Measurements from ENCODE around the gene ZKSCAN8. TPM values are rescaled to one million over a fixed set of nuclear protein-coding genes. Genes with fewer than 3 reads are reported as not detected.
"Not testable (repeated sequence)": the region's sequence is repeated elsewhere in the genome, so short reads cannot be mapped to it uniquely, and the experiment has no call there.

The ZKSCAN8 gene
- total RNA-seq, 2 experiments from 2014 or later, result 14.4 to 16.5 TPM

GRCh38 chr6:28122283-28122682 is 19.4 kb upstream of the ZKSCAN8 start:
- H3K9me3 Mint-ChIP-seq; intact Hi-C loops (cut with micrococcal nuclease); H3K27ac Mint-ChIP-seq; H3K4me3 Mint-ChIP-seq; DNase-seq; H3K27me3 Mint-ChIP-seq: not testable (repeated sequence)
- POLR2A ChIA-PET, result interaction anchor here (1.0 to 1.4 kb wide), 2 partner anchors 16 to 17 kb away, joined by 3 read pairs; no protein-coding TSS in a partner anchor
- Mint-ChIP-seq H3K36me3 (peaks cover 24% of the 10 kb centered on the region), H3K4me1 (ENCODE audit: low read depth) (peaks cover 23% of the 10 kb centered on the region)
- CTCF ChIA-PET, result interaction anchor here (1.2 to 1.4 kb wide), 2 partner anchors 20 to 234 kb away, joined by 3 to 6 read pairs; no protein-coding TSS in a partner anchor

- ChIA-PET CTCF (interaction anchor here (0.7 to 3.0 kb wide), 5 partner anchors 15 to 231 kb away, joined by 3 to 16 read pairs (median 7); partner anchors contain the start of genes ZKSCAN3 and ZKSCAN8), POLR2A (interaction anchor here (0.6 to 2.0 kb wide), 6 partner anchors 10 to 241 kb away, joined by 3 to 10 read pairs (median 4); partner anchors contain the start of genes ZKSCAN4 and ZKSCAN8)
- H3K27me3 Mint-ChIP-seq, result no peaks in the 10 kb centered on the region
- no peaks in the 10 kb centered on the region for H3K9me3 Mint-ChIP-seq
- peaks cover 28% of the 10 kb centered on the region for H3K36me3 Mint-ChIP-seq
- intact Hi-C loops (cut with micrococcal nuclease), result loop anchor here (1.0 to 2.0 kb wide), 2 partner anchors 16 to 20 kb away; partner anchors contain the start of gene ZKSCAN8
- peak; percentile 84 for DNase-seq
- H3K27ac Mint-ChIP-seq, result peak within 1 kb of the TSS; percentile 91
- peaks cover 35% of the 10 kb centered on the region for H3K4me1 Mint-ChIP-seq (ENCODE audit: low read depth)
- peak within 1 kb of the TSS; percentile 91 for H3K4me3 Mint-ChIP-seq
Measured at GRCh38 chr6:28124350-28124970, 17.2 kb upstream of the ZKSCAN8 start, which contains the start of gene ZSCAN16. Gene ZSCAN16, plus strand, starts transcription at chr6:28124609. Its CDS starts 835 bp downstream, at chr6:28125444.

GRCh38 chr6:28124971-28125353 is 16.7 kb upstream of the ZKSCAN8 start:
- intact Hi-C loops (cut with micrococcal nuclease), result loop anchor here (1.0 to 2.0 kb wide), 2 partner anchors 16 to 21 kb away; partner anchors contain the start of gene ZKSCAN8
- no peaks in the 10 kb centered on the region for H3K9me3 Mint-ChIP-seq
- H3K4me1 Mint-ChIP-seq (ENCODE audit: low read depth), result peaks cover 38% of the 10 kb centered on the region
- H3K4me3 Mint-ChIP-seq, result peak overlapping the region; percentile 91
- ChIA-PET POLR2A (interaction anchor here (0.7 to 2.0 kb wide), 5 partner anchors 10 to 240 kb away, joined by 3 to 10 read pairs (median 5); partner anchors contain the start of gene ZKSCAN8), CTCF (interaction anchor here (1.4 to 3.0 kb wide), 4 partner anchors 14 to 231 kb away, joined by 3 to 16 read pairs (median 10); partner anchors contain the start of gene ZKSCAN8)
- H3K27me3 Mint-ChIP-seq, result no peaks in the 10 kb centered on the region
- DNase-seq, result no peak
- H3K27ac Mint-ChIP-seq, result peak overlapping the region; percentile 91
- peaks cover 28% of the 10 kb centered on the region for H3K36me3 Mint-ChIP-seq

GRCh38 chr6:28125401-28125800 is 16.3 kb upstream of the ZKSCAN8 start:
- peak overlapping the region; percentile 91 for H3K4me3 Mint-ChIP-seq
- H3K36me3 Mint-ChIP-seq, result peaks cover 25% of the 10 kb centered on the region
- H3K27ac Mint-ChIP-seq, result peak overlapping the region; percentile 91
- POLR2A ChIA-PET, result interaction anchor here (0.7 to 2.0 kb wide), 4 partner anchors 11 to 240 kb away, joined by 3 to 10 read pairs (median 6); partner anchors contain the start of gene ZKSCAN8
- intact Hi-C loops (cut with micrococcal nuclease), result loop anchor here (2.0 kb wide), 1 partner anchor 15 kb away; the partner anchor contains the start of gene ZKSCAN8
- H3K27me3 Mint-ChIP-seq, result no peaks in the 10 kb centered on the region
- CTCF ChIA-PET, result interaction anchor here (1.4 to 3.0 kb wide), 4 partner anchors 14 to 230 kb away, joined by 3 to 16 read pairs (median 10); partner anchors contain the start of gene ZKSCAN8
- no peak for DNase-seq
- H3K9me3 Mint-ChIP-seq, result no peaks in the 10 kb centered on the region
- H3K4me1 Mint-ChIP-seq (ENCODE audit: low read depth), result peaks cover 38% of the 10 kb centered on the region

- H3K27me3 Mint-ChIP-seq, result no peaks in the 10 kb centered on the region
- H3K36me3 Mint-ChIP-seq, result peaks cover 17% of the 10 kb centered on the region
- peak; percentile 32 for DNase-seq
- CTCF ChIA-PET, result interaction anchor here (1.0 to 1.5 kb wide), 2 partner anchors 76 to 222 kb away, joined by 3 to 6 read pairs; no protein-coding TSS in a partner anchor
- intact Hi-C loops (cut with micrococcal nuclease), result loop anchor here (5.0 kb wide), 1 partner anchor 308 kb away; the partner anchor contains the start of gene ZSCAN23
- peak overlapping the region; percentile 61 for H3K27ac Mint-ChIP-seq
- peak overlapping the region; percentile 5 for H3K4me3 Mint-ChIP-seq
- no peaks in the 10 kb centered on the region for H3K9me3 Mint-ChIP-seq
- peaks cover 57% of the 10 kb centered on the region for H3K4me1 Mint-ChIP-seq (ENCODE audit: low read depth)
- POLR2A ChIA-PET, result interaction anchor here (1.0 kb wide), 1 partner anchor 10 kb away, joined by 3 read pairs; the partner anchor contains the start of gene ZSCAN16
Measured at GRCh38 chr6:28134015-28134414, 7.7 kb upstream of the ZKSCAN8 start.

DNA sequence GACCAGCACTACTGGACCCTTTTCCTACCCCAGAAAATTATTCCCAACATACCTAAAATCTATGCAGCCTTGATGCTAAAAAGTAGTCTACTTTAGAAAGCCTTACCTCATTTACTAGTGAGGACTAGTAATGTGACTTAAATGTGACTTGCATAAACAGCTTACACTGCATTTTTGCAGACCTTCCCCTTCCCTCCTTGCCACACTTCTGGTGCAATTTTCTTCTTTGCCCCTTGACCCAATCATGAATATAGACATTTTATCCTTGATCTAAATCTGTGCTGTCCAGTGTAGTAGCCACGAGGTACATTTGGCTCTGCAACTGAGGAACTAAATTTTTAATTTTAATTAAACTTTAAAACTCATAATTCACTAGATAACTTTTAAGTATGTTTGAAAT is 7.0 kb upstream of the ZKSCAN8 start:
- peaks cover 59% of the 10 kb centered on the region for H3K4me1 Mint-ChIP-seq (ENCODE audit: low read depth)
- H3K9me3 Mint-ChIP-seq, result no peaks in the 10 kb centered on the region
- intact Hi-C loops (cut with micrococcal nuclease), result loop anchor here (5.0 kb wide), 6 partner anchors 203 to 808 kb away; partner anchors contain the start of genes ZSCAN23 and ZSCAN31
- H3K27me3 Mint-ChIP-seq, result no peaks in the 10 kb centered on the region
- ChIA-PET CTCF (no interaction called here), POLR2A (interaction anchor here (1.0 kb wide), 1 partner anchor 10 kb away, joined by 3 read pairs; the partner anchor contains the start of gene ZSCAN16)
- no peak overlapping the region for H3K27ac Mint-ChIP-seq
- H3K4me3 Mint-ChIP-seq, result no peak overlapping the region
- no peak for DNase-seq
- H3K36me3 Mint-ChIP-seq, result peaks cover 10% of the 10 kb centered on the region

GRCh38 chr6:28135393-28135792 is 6.3 kb upstream of the ZKSCAN8 start:
- peak overlapping the region; percentile 82 for H3K4me3 Mint-ChIP-seq
- H3K36me3 Mint-ChIP-seq, result peaks cover 6% of the 10 kb centered on the region
- CTCF ChIA-PET, result no interaction called here
- no peaks in the 10 kb centered on the region for H3K27me3 Mint-ChIP-seq
- no peaks in the 10 kb centered on the region for H3K9me3 Mint-ChIP-seq
- H3K4me1 Mint-ChIP-seq (ENCODE audit: low read depth), result peaks cover 63% of the 10 kb centered on the region
- POLR2A ChIA-PET, result interaction anchor here (1.6 kb wide), 1 partner anchor 10 kb away, joined by 5 read pairs; no protein-coding TSS in a partner anchor
- peak overlapping the region; percentile 92 for H3K27ac Mint-ChIP-seq
- intact Hi-C loops (cut with micrococcal nuclease), result loop anchor here (5.0 kb wide), 5 partner anchors 202 to 807 kb away; partner anchors contain the start of gene ZSCAN31
- DNase-seq, result no peak

DNA sequence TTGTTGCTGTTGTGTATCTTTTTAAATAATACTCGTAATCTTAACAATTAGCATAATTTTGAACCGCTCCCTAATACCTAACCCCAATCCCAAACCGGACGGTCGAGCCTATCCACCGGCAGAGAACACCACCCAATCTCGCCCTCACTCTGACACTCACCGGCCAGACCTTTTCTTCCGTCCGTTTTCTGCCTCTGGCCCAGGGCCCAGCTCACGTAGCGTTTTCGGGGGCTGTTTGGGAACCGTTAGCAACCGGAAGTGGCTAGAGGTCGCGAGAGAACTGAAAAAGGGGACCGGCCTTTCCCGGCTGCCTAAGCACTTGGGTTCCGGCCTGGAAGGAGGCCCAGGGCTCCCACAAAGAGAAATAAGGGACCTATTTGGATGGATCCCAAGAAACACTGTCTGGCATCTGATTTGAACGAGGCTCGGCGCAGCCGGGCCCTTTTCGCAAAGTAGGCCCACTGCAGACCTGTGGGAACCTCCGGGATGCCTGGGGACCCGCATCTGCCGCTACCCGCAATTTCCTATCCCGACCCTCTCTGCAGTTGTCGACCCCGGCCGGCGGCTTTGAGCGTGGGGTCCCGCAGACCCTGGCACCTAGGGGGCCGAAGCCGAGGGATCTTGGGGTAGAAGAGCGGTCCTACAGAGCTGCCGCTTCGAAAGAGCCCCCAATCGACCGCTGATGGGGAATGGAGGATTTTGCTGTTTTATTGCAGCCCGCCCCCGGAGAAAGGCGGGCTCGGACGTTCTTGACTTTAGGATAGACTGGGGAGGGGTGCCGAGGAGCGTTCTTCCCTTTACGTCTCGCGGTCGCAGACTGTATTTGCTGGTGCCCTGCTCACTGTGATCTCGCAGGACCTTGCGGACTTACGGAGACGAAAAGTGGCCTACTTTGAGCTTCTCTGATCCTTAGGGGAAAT is 4.8 kb upstream of the ZKSCAN8 start:
- intact Hi-C loops (cut with micrococcal nuclease), result loop anchor here (1.0 to 5.0 kb wide), 10 partner anchors 33 to 805 kb away; partner anchors contain the start of genes ZNF165, ZSCAN26 and ZSCAN31
- peak overlapping the region; percentile 92 for H3K27ac Mint-ChIP-seq
- peaks cover 65% of the 10 kb centered on the region for H3K4me1 Mint-ChIP-seq (ENCODE audit: low read depth)
- ChIA-PET POLR2A (interaction anchor here (1.3 to 2.2 kb wide), 4 partner anchors 12 to 270 kb away, joined by 3 to 8 read pairs (median 6); partner anchors contain the start of gene ZSCAN26), CTCF (interaction anchor here (1.5 to 2.9 kb wide), 2 partner anchors 32 to 219 kb away, joined by 4 to 9 read pairs; no protein-coding TSS in a partner anchor)
- H3K36me3 Mint-ChIP-seq, result peaks cover 6% of the 10 kb centered on the region
- peak; percentile 85 for DNase-seq
- no peaks in the 10 kb centered on the region for H3K27me3 Mint-ChIP-seq
- H3K4me3 Mint-ChIP-seq, result peak overlapping the region; percentile 82
- no peaks in the 10 kb centered on the region for H3K9me3 Mint-ChIP-seq

DNA sequence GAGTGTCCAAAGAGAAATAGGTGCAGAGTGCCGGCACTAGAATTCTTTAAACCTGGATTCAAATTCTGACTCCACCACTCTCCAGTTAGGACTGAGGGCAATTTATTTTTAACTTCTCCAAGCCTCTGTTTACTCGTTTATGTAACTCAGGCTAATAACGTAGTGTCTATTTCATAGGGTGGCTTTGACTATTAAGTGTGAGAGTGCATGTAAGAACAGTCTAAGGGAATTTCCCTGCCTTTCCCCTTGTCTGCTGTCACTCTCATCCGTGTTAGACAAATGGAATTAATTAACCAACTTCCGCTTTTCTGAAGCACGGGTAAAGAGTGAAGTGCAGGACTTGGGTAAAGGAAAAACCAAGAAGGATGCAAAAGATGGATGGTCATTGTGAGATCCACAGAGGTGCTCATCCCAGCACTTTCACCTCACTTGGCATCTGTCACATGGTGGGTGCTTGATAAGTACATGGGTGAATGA is 4.1 kb upstream of the ZKSCAN8 start:
- peaks cover 63% of the 10 kb centered on the region for H3K4me1 Mint-ChIP-seq (ENCODE audit: low read depth)
- intact Hi-C loops (cut with micrococcal nuclease), result loop anchor here (1.0 to 5.0 kb wide), 8 partner anchors 33 to 805 kb away; partner anchors contain the start of genes ZNF165 and ZSCAN31
- POLR2A ChIA-PET, result interaction anchor here (1.3 to 2.2 kb wide), 2 partner anchors 15 to 130 kb away, joined by 3 to 6 read pairs; partner anchors contain the start of gene ZSCAN26
- peak overlapping the region; percentile 82 for H3K4me3 Mint-ChIP-seq
- peaks cover 8% of the 10 kb centered on the region for H3K36me3 Mint-ChIP-seq
- H3K27ac Mint-ChIP-seq, result peak overlapping the region; percentile 92
- CTCF ChIA-PET, result interaction anchor here (1.5 to 2.9 kb wide), 2 partner anchors 33 to 219 kb away, joined by 4 to 9 read pairs; no protein-coding TSS in a partner anchor
- peak; percentile 46 for DNase-seq
- no peaks in the 10 kb centered on the region for H3K9me3 Mint-ChIP-seq
- no peaks in the 10 kb centered on the region for H3K27me3 Mint-ChIP-seq

- intact Hi-C loops (cut with micrococcal nuclease), result loop anchor here (2.0 to 5.0 kb wide), 7 partner anchors 15 to 802 kb away; partner anchors contain the start of genes ZKSCAN3, ZSCAN16 and ZSCAN31
- CTCF ChIA-PET, result interaction anchor here (0.7 to 2.4 kb wide), 4 partner anchors 12 to 78 kb away, joined by 3 to 13 read pairs (median 3); partner anchors contain the start of gene ZSCAN16
- no peaks in the 10 kb centered on the region for H3K9me3 Mint-ChIP-seq
- peak; percentile 21 for DNase-seq
- H3K27ac Mint-ChIP-seq, result peak overlapping the region; percentile 75
- H3K4me3 Mint-ChIP-seq, result peak overlapping the region; percentile 58
- peaks cover 57% of the 10 kb centered on the region for H3K4me1 Mint-ChIP-seq (ENCODE audit: low read depth)
- H3K27me3 Mint-ChIP-seq, result no peaks in the 10 kb centered on the region
- POLR2A ChIA-PET, result interaction anchor here (0.6 to 1.6 kb wide), 3 partner anchors 14 to 330 kb away, joined by 3 to 4 read pairs (median 3); a partner anchor contains a TSS
- H3K36me3 Mint-ChIP-seq, result peaks cover 13% of the 10 kb centered on the region
Measured at GRCh38 chr6:28139860-28140543, 1.7 kb upstream of the ZKSCAN8 start.

Data from activated CD4-positive, alpha-beta memory T cell treated with anti-CD3 and anti-CD28 coated beads for 36 hours (primary cell).